SHP77 treated with DMSO at 0.1 percent for 48 hours (cell line): ENCODE data around the gene DDA1.
"Not testable (repeated sequence)": the region's sequence is repeated elsewhere in the genome, so short reads cannot be mapped to it uniquely, and the experiment has no call there.

Experiments used
- DNase-seq: peaks from one replicate; lab custom pipeline; 2025; lab: John Stamatoyannopoulos, UW

DDA1 gene

DNA sequence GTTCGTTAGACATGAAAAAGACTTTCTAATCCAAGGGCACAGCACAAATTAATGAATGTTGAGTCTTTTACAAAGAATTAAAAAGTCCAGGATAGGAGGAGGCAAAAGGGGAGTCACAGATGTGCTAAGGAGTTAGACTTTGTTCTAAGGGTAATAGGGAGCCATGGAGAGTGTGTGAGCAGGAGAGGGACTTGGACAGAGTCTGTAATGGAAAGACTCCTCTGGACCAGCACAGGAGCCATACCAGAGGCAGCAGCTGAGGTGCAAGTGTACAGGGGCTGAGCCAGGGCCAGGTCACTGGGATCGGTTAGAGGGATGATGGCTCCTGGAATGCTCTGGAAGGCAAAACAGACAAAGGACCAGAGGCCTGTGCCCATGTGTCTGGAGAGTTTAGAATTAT is 38.5 kb downstream of the DDA1 start:
- no peak for DNase-seq

DNA sequence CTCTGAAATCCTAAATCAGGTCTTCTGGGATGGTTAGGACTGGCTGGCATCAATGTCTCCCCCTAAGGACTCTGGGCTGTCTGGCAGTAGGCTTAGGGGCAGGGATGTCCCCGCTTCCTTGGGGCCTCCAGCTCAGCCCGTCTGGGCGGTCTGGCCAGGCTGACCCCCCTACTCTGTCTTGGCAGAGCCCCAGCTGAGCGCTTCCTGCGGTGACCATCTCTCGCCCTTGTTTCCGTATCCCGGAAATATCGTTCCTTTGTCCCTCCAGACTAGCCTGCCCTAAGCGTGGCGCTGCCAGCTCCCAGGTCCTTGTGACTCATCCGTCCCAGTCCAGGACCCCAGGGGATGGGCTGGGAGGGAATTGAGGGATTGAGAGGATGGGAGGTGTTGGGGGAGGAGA is 39.3 kb downstream of the DDA1 start:
- peak; percentile 33 for DNase-seq

DNA sequence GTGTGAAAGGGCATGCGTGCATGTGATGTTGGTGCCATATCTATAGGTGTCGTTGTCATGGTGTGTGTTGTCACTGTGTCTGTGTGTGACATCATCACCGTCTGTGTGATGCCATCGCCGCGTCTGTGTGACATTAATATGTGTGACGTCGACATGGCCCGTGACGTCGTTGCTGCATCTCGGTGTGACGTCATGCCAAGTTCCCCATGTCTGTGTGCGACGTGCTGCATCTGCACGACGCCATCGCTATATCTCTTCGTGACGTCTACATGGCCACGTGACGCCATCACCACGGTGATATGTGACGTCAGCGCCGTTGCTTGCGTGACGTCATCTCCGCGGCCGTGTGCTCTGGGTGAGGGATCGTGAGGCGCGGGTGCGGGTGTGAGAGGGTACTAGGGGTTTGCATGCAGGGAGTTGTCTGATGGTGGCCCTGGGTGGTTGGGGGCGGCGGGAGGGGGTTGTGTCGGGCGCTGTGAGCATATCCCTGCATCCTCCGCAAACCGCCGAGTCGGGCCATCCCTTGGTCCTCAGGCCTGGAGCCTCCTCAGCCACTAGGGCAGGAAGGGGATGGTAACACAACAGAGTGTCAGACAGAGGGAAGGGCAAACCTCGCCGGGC is 42.6 kb downstream of the DDA1 start:
- no peak for DNase-seq

DNA sequence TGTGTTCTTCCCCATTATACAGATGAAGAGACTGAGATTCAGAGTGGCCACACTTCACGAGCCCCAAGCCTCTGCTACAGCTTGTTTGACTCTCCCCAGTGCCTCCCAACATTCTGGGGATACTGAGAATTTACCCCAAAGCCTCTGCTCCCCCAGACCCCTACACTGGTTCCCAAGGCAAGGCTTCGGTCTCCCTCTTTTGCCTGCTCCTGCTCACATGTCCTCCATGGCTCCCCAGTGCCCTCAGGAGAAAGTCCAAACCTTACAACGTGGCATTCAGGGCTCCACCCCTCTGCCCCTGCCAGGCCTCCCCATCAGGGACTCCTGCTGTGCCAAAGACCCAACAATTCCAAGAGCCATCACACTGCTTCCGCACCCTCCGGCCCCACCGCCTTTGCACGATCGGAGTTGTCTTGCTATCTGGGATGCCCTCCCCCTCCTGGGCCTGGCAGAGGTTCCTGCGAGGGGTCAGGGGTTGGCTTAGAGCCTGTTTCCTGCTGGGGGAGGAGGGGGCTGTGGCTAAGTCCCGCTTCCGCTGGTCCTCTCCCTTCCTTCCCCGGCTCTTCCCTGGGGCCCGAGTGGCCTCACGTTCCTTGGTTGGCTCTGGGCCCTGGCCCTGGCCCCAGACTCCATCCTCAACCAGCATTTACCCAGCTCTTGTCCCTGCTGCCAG is 43.4 kb downstream of the DDA1 start:
- no peak for DNase-seq

DNA sequence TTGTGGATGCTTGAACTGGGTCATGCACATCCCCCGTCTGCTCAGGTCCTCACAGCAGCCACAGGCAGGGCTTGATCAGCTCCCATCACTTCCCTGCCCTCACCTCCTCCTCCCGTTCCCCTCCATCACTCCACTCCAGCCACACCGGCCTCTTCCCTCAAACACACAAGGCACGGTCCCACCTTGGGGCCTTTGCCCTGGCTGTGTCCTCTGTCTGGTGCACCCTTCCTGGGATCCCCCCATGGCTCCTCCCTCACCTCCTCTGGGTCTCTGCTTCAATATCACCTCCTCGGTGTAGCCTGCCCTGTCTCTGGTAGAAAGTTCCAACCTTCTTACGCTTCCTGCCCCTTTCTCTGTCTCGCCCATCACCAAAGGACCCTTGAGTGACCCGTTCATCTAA is 44.0 kb downstream of the DDA1 start:
- no peak for DNase-seq

DNA sequence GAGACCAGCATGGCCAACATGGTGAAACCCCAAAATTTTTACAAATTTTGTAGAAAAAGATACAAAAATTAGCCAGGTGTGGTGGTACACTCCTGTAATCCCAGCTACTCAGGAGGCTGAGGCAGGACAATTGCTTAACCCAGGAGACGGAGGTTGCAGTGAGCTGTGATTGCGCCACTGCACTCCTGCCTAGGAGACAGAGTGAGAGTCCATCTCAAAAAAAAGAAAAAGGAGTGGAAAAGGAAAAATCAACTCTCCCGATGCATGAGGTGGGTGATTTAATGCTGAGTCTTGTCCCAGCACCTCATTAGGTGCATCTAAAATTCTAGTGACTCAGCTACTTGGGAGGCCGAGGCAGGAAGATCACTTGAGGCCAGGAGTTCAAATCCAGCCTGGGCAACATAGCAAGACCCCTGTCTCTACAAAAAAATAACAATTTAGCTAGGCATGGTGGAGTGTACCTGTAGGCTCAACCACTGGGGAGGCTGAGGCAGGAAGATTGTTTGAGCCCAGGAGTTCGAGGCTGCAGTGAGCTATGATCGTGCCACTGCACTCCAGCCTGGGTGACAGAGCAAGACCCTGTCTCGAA is 47.8 kb downstream of the DDA1 start:
- no peak for DNase-seq

DNA sequence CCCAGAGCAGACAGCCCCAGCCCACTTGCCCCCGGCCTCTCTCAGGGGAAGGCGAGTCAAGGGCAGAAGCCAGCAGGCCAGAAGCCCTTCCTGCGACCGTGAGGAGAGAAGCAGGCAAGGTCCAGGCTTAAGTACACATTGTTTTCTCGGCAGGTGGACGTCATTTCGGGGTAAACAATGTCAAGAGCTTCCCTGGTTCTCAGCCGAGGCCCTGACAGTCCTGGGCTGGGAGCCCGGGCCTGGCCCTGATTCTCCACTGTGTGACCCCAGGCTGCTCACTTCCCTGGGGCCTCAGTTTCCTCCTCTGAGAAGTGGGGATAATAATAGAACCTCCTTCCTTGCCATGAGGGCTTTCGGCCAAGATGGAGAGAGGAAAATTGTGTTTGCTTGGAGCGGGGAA is 48.4 kb downstream of the DDA1 start:
- no peak for DNase-seq

DNA sequence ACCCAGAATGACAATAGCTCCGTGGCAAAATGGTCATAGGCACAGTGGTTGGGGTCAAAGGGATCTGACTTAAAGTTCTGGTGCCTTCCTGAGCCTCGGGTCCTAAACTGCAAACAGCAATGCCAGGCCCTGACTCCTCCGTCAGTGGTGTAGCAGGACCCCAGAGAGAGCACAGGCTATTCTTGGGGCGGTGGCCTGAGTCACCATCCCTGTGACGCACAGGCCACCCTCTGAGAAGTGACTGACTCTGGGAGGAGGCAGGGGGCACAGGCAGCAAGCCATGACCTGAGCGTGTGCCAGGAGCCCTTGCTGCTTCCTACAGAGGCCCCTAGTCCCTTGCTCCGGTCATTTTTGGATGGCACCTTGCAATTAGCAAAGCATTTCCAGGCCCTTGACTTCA is 49.0 kb downstream of the DDA1 start:
- no peak for DNase-seq

DNA sequence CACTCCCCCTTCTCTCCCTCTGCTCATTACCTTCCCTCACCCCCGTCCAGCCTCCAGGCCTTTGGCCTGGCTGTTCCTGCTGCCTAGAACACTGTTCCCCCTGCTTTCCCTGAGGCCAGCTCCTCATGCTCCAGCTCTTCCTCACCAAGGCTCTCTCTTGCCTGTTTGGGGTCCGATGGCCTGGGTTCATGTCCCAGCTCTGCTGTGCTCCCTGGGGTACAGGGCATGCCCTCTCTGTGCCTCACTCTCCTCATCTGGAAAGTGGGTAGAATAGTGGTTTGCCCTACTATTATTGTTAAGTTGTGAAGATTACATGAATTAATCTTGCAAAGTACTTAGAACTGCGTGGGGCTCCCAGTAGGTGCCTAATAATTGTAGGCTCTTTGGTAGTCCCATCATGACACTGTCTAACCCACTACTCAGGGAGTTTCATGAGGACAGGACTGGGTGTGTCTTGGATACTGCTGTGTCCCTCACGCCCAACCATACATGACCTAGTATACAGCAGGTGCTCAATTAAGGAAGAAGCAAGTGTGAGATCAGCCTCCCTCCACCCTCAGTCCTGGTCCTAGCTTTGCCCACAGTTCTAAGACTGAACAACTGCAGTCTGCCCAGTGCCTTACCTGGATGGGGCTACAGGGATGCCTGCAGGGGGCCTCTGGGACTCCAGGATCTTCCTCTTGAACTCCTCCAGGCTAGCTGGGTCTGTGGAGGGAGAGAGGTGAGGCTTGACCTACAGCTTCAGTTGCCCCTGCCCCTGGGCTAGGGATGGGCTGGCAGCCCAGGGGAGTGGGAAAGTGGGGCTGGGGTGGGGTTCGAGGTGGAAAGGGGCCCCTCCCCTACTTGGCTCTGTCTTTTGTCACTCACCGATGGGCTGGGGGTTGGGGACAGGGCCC is 50.8 kb downstream of the DDA1 start:
- no peak for DNase-seq

DNA sequence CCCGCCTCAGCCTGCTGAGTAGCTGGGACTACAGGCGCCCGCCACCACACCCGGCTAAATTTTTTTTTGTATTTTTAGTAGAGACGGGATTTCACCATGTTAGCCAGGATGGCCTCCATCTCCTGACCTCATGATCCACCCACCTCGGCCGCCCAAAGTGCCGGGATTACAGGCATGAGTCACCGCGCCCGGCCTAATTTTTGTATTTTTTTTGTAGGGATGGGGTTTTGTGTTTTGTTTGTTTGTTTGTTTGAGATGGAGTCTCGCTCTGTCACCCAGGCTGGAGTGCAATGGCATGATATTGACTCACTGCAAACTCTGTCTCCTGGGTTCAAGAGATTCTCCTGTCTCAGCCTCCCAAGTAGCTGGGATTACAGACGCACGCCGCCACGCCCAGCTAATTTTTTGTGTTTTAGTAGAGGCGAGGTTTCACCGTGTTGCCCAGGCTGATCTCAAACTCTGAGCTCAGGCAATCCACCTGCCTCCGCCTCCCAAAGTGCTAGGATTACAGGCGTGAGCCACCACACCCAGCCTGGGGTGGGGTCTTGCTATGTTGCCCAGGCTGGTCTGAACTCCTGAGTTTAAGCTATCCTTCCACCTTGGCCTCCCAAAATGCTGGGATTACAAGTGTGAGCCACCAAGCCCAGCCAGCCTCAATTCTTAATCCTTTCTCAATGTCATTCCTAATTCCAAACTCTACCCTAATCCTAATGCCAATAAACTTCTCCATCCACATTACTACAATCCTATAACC is 54.7 kb downstream of the DDA1 start:
- DNase-seq = not testable (repeated sequence)

DNA sequence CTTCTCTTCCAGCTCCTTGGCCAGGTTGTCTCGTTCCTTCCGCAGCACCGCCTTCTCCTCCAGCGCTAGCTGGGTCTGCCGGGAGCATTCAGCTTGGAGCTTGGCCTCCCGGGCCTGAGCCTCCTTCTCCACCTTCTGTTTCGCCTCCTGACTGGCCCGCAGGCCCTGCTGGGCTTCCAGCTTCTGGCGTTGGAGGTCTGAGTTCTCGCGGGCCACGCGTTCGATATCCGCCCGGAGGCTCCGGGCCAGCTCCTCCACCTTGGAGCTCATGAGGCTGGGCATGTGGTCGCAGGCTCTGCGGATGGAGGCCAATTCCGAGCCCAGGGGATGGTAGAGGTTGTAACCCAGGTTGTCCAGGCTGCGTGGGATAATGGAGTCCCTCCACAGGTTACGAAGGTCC is 56.0 kb downstream of the DDA1 start:
- DNase-seq = no peak

DNA sequence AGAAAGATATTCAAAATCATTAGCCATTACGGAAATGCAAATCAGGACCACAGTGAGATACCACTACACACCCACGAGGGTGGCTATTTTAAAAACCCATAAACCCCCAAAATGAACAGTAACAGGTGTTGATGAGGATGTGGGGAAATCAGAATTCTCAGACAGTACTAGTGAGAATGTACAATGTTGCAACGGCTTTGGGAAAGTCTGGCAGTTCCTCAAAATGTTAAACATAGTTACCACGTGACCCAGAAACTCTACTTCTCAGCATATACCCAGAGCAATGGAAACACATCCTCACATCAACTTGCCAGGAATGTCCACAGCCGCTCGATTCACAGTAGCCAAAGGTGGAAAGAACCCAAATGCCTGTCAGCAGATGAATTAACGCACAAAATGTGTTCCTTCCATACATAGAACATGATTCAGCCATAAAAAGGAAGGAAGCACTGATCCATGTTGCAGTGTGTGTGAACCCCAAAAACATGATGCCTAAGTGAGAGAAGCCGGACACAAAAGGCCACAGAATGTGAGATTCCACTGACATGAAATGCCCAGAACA is 60.7 kb downstream of the DDA1 start:
- no peak for DNase-seq
